GM12875 (cell line): ENCODE results near the gene OSBPL9.

Experiments used
- H3K4me3 ChIP-seq: one replicate; pipeline ENCODE4 v1.5.1; 2011; ENCODE audit warnings: low read depth, low read length, control low read depth
- TF ChIP-seq, protein P1 (sequence below): IDR thresholded peaks from 2 replicates; pipeline ENCODE4 v1.5.1; 2011; ENCODE audit warnings: low read depth, mild to moderate bottlenecking, control low read depth, inconsistent platforms, low read length, moderate library complexity, borderline replicate concordance; ENCODE audit not compliant: insufficient read depth

OSBPL9 gene

DNA sequence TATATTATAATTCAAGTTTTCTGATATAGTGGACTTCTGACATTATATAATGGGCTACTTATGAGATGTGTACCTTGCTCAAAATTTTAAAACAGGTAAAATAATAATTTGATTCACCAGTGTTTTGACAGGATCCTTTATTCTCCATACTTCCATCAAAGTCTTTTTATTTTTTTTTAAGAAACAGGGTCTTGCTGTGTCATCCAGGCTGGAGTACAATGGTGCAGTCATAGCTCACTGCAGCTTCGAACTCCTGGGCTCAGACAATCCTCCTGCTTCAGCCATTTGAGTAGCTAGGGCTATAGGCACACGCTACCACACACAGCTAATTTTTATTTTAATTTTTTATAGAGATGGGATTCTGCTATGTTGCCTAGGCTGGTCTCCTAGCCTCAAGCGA, 132.3 kb downstream of the OSBPL9 start:
- TF ChIP-seq, protein P1, sequence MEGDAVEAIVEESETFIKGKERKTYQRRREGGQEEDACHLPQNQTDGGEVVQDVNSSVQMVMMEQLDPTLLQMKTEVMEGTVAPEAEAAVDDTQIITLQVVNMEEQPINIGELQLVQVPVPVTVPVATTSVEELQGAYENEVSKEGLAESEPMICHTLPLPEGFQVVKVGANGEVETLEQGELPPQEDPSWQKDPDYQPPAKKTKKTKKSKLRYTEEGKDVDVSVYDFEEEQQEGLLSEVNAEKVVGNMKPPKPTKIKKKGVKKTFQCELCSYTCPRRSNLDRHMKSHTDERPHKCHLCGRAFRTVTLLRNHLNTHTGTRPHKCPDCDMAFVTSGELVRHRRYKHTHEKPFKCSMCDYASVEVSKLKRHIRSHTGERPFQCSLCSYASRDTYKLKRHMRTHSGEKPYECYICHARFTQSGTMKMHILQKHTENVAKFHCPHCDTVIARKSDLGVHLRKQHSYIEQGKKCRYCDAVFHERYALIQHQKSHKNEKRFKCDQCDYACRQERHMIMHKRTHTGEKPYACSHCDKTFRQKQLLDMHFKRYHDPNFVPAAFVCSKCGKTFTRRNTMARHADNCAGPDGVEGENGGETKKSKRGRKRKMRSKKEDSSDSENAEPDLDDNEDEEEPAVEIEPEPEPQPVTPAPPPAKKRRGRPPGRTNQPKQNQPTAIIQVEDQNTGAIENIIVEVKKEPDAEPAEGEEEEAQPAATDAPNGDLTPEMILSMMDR = no peak
- no peak overlapping the region for H3K4me3 ChIP-seq

DNA sequence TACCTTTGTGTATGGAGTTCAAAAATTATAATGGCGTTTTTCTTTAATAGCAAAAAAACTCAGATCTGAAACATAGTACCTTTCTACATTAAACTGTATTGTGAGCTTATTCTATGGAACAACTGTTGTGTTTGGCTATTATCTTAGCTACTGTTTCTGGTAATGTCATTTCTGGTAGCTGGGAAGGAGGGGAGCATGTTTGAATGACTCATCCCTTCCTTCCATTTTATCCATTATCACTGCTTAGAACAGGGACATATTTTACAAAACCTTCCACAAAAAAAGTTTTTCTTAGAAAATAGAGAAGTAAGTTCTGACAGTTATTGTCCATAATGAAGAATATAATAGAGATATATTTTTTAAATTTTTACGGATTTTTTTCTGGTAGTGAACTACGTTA, 133.3 kb downstream of the OSBPL9 start:
- no peak overlapping the region for H3K4me3 ChIP-seq
- TF ChIP-seq, protein P1 = no peak

DNA sequence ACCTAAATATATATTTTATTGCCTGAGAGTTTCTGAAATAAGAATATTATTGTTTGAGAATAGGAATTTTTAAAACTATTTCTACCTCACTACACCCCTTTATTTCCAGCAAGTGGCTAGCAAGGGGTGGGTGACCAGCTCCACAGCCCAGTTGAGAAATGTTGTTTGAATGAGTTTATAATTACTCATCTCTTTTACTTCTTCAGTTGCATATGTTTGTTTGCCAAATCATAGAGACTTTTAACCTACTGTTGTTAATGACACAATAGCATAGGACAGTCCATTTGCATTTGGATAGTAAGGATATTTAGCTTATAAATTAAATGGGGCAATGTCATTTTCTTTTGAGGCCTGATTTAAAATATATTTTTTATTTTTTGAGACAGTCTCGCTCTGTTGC, 133.8 kb downstream of the OSBPL9 start:
- TF ChIP-seq, protein P1 = no peak
- H3K4me3 ChIP-seq = no peak overlapping the region

DNA sequence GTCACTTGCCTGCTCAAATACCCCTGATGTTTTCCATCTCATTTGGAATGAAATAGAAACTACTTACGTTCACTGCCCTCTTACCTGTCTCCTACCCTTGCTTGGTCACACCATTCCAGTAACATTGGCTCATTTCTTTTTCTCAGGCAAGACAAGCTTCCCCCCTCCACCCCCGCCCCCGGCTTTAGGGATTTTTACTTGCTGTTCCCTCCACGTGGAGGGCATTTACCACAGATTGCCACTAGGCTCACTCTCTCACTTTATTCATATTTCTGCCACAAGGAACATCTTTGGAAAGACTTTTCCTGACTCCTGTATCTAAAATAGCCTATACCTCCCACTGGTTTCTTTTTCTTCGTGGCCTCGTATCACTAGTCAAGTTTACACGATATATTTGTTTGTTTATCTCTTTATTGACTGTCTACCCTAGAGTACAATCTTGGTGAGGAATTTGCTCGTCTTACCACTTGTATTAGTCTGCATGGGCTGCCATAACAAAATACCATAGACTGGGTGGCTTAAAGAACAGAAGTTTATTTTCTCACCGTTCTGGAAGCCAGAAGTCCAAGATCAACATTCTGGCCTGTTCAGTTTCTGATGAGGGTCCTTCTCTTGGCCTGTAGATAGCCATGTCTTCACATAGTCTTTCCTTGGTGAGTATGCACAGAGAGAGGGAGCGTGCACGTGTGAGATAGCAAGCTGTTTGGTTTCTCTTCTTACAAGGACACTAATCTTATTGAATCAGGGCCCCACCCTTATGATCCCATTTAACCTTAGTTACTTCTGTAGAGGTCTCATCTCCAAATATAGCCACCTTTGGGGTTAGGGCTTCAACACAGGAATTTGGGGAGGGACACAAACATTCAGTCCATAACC, 135.4 kb downstream of the OSBPL9 start:
- no peak overlapping the region for H3K4me3 ChIP-seq
- TF ChIP-seq, protein P1 = no peak

DNA sequence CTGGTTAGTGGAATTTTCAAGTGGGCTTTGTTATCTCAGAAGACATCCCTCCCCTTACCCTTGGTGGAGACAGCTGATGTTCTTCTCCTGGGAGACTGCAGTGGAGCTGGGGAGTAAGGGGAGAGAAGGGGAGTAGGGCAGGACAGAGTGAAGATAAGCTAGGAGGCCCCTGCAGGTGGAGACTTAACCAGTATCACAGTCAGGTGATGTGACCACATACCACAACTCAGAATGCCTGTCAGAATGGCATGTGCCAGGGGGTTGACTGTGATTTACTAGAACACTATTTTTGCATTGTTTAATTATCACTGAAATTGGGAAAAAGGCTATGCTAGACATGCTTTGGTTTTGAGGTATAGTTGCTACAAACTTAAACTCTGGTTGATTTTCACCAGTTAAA, 137.1 kb downstream of the OSBPL9 start:
- TF ChIP-seq, protein P1 = no peak
- no peak overlapping the region for H3K4me3 ChIP-seq

DNA sequence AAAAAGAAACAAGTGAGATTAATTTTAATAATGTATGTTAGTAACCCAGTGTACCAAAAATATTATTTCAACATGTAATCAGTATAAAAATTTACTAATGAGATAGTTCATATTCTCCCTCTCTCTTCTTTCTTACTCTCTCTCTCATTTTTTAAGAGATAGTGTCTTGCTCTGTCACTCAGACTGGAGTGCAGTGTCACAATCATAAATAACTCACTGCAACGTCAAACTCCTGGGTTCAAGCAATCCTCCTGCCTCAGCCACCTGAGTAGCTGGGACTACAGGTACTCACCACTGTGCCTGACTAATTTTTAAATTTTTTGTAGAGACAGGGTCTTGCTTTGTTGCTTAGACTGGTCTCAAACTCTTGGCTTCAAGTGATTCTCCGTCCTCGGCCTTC, 137.8 kb downstream of the OSBPL9 start:
- H3K4me3 ChIP-seq = no peak overlapping the region
- TF ChIP-seq, protein P1 = no peak

DNA sequence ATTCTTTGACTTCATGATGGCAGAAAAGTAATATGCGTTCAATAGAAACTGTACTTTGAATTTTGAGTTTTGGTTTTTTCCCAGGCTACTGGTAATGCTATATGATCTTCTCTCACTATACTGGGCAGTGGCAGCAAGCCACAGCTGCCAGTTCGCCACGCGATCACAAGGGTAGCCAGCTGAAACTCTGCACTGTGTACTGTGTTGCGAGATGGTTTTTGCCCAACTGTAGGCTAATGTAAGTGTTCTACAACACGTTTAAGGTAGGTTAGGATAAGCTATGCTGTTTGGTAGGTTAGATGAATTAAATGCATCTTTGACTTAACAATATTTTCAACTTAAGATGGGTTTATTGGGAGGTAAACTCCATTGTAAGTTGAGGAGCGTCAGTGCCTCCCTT, 138.5 kb downstream of the OSBPL9 start:
- TF ChIP-seq, protein P1 = no peak
- no peak overlapping the region for H3K4me3 ChIP-seq
